Gastrocnemius medialis (tissue), 4 donors: Measurements from ENCODE around the gene ONECUT3. TPM values are rescaled to one million over a fixed set of nuclear protein-coding genes. Genes with fewer than 3 reads are reported as not detected.

Source experiments
- ATAC-seq, 2 donors: fragments of 150-250 bp; one replicate each; pipeline ENCODE4 v1.9.1; 2016
- DNase-seq, 2 donors: peaks; one replicate each; pipeline ENCODE4 v3.0.0-alpha.2; 2019
- H3K27ac ChIP-seq, 4 donors: fragments of 200-600 bp; sonication (generic); 1 replicate in 1 of 4; 2 replicates in 3 of 4; pipeline ENCODE4 v1.5.1; 2016 to 2018; ENCODE audit warnings: mild to moderate bottlenecking in 2 of 4, moderate library complexity in 1 of 4
- H3K27me3 ChIP-seq, 3 donors: fragments of 200-600 bp; sonication (generic) in 2 of 3; 1 replicate in 1 of 3; 2 replicates in 2 of 3; pipeline versions ENCODE4 v1.5.1 to v1.6.0; 2016 to 2019; ENCODE audit warnings: mild to moderate bottlenecking in 1 of 3, moderate library complexity in 1 of 3
- H3K36me3 ChIP-seq, 2 donors: fragments of 200-600 bp; sonication (generic) in 1 of 2; one replicate each; pipeline ENCODE4 v1.5.1; 2017 to 2018
- H3K4me1 ChIP-seq, 2 donors: fragments of 200-600 bp; sonication (generic) in 1 of 2; one replicate each; pipeline ENCODE4 v1.5.1; 2016 to 2017; ENCODE audit warnings: mild to moderate bottlenecking in 2 of 2
- H3K4me3 ChIP-seq, 4 donors: fragments of 200-600 bp; sonication (generic) in 3 of 4; 1 replicate in 1 of 4; 2 replicates in 3 of 4; pipeline ENCODE4 v1.5.1; 2016 to 2019; ENCODE audit warnings: mild to moderate bottlenecking in 2 of 4
- H3K9me3 ChIP-seq, 3 donors: fragments of 200-600 bp; sonication (generic) in 2 of 3; 1 replicate in 1 of 3; 2 replicates in 2 of 3; pipeline ENCODE4 v1.5.1; 2016 to 2019
- CTCF ChIP-seq, 5 experiments: fragments of 450-650 bp in 3 of 5; fragments of 200-600 bp in 2 of 5; sonication (generic) in 2 of 5; IDR thresholded peaks in 4 of 5; conservative IDR thresholded peaks in 1 of 5; 1 replicate in 4 of 5; 2 replicates in 1 of 5; pipeline ENCODE4 v1.5.1; 2016 to 2019; ENCODE audit warnings: antibody characterized with exemption in 5 of 5, mild to moderate bottlenecking in 3 of 5, moderate library complexity in 3 of 5
- POLR2A ChIP-seq, 2 donors: fragments of 450-650 bp; IDR thresholded peaks; one replicate each; pipeline ENCODE4 v1.6.1; 2017; ENCODE audit warnings: antibody characterized with exemption in 2 of 2, mild to moderate bottlenecking in 2 of 2, moderate library complexity in 2 of 2
- in situ Hi-C, 4 donors: fragments of 200-750 bp; cut with MboI; loops; one replicate each; pipeline versions ENCODE4 v1.15.0 to v1.8.0; 2017; ENCODE audit warnings: low sequenced_read_pairs in 4 of 4
- intact Hi-C: fragments of 100-400 bp; cut with DNase I; formaldehyde crosslinking; loops from one replicate; pipeline ENCODE4 v1.15.1; 2023; ENCODE audit warnings: low total_unique reads
- total RNA-seq, 4 donors: library from RNA; depleted of rRNA; stranded (reverse); fragments of >200 nt; gene quantifications; one replicate each; pipeline versions ENCODE4 v1.1.0 to v1.2.3, GENCODE V29; 2016

ONECUT3 gene
- total RNA-seq, 4 donors from 2014 or later, result not detected

- ATAC-seq, result no peak
- no peaks in the 10 kb centered on the region for H3K4me1 ChIP-seq
- peaks cover 66 to 93% (median 71%) of the 10 kb centered on the region in 3 donors for H3K27me3 ChIP-seq
- TF ChIP-seq POLR2A (IDR thresholded peaks at IDR 0.05) (no peak), CTCF (IDR thresholded peaks at IDR 0.05 in 4 of 5, conservative IDR thresholded peaks at IDR 0.05 in 1 of 5) (no peak)
- no peak overlapping the region for H3K27ac ChIP-seq
- no peaks in the 10 kb centered on the region for H3K36me3 ChIP-seq
- DNase-seq, result no peak
- in situ Hi-C loops, result loop anchor here in 3 of 4 donors (10.0 to 25.0 kb wide), 2 partner anchors 223 to 231 kb away; no protein-coding TSS in a partner anchor
- peaks cover 0 to 11% (median 0%) of the 10 kb centered on the region in 3 donors for H3K9me3 ChIP-seq
- intact Hi-C loops, result no loop called here
- H3K4me3 ChIP-seq, result no peak overlapping the region
Measured at GRCh38 chr19:1768248-1768647, 14.9 kb downstream of the ONECUT3 start.

GRCh38 chr19:1768918-1769644, 15.8 kb downstream of the ONECUT3 start:
- H3K36me3 ChIP-seq, result no peaks in the 10 kb centered on the region
- intact Hi-C loops (no loop called here), in situ Hi-C loops (loop anchor here in 3 of 4 donors (10.0 to 25.0 kb wide), 2 partner anchors 224 to 232 kb away; no protein-coding TSS in a partner anchor)
- no peak overlapping the region for H3K27ac ChIP-seq
- no peaks in the 10 kb centered on the region for H3K4me1 ChIP-seq
- no peak overlapping the region for H3K4me3 ChIP-seq
- DNase-seq (no peak), ATAC-seq (no peak)
- peaks cover 0 to 11% (median 0%) of the 10 kb centered on the region in 3 donors for H3K9me3 ChIP-seq
- TF ChIP-seq POLR2A (IDR thresholded peaks at IDR 0.05), result no peak
- TF ChIP-seq CTCF (IDR thresholded peaks at IDR 0.05 in 4 of 5, conservative IDR thresholded peaks at IDR 0.05 in 1 of 5), result no peak
- peaks cover 67 to 93% (median 71%) of the 10 kb centered on the region in 3 donors for H3K27me3 ChIP-seq

GRCh38 chr19:1769645-1769985, 16.3 kb downstream of the ONECUT3 start:
- intact Hi-C loops, result no loop called here
- H3K4me1 ChIP-seq, result no peaks in the 10 kb centered on the region
- peaks cover 0 to 11% (median 0%) of the 10 kb centered on the region in 3 donors for H3K9me3 ChIP-seq
- TF ChIP-seq POLR2A (IDR thresholded peaks at IDR 0.05) (no peak), CTCF (IDR thresholded peaks at IDR 0.05 in 4 of 5, conservative IDR thresholded peaks at IDR 0.05 in 1 of 5) (no peak)
- H3K27ac ChIP-seq, result no peak overlapping the region
- no peak for DNase-seq
- peaks cover 68 to 93% (median 71%) of the 10 kb centered on the region in 3 donors for H3K27me3 ChIP-seq
- H3K36me3 ChIP-seq, result no peaks in the 10 kb centered on the region
- in situ Hi-C loops, result loop anchor here in 3 of 4 donors (10.0 to 25.0 kb wide), 2 partner anchors 225 to 232 kb away; no protein-coding TSS in a partner anchor
- no peak overlapping the region for H3K4me3 ChIP-seq
- no peak for ATAC-seq

- Histone ChIP-seq H3K4me3 (no peak overlapping the region), H3K4me1 (no peaks in the 10 kb centered on the region), H3K9me3 (peaks cover 0 to 11% (median 0%) of the 10 kb centered on the region in 3 donors), H3K27me3 (peaks cover 64 to 93% (median 69%) of the 10 kb centered on the region in 3 donors), H3K27ac (no peak overlapping the region), H3K36me3 (no peaks in the 10 kb centered on the region)
- TF ChIP-seq CTCF (IDR thresholded peaks at IDR 0.05 in 4 of 5, conservative IDR thresholded peaks at IDR 0.05 in 1 of 5), result no peak
- no peak for TF ChIP-seq POLR2A (IDR thresholded peaks at IDR 0.05)
- no peak for DNase-seq
- in situ Hi-C loops (loop anchor here in 1 of 4 donors (25.0 kb wide), 1 partner anchor 234 kb away; no protein-coding TSS in a partner anchor), intact Hi-C loops (no loop called here)
- ATAC-seq, result no peak
Measured at GRCh38 chr19:1770866-1771576, 17.7 kb downstream of the ONECUT3 start.
